ENCODE results near the gene EIF2AK2.

GRCh38 chr2:37105150-37105549 is 51.6 kb downstream of the EIF2AK2 start:
- TF ChIP-seq CTCF (IDR thresholded peaks at IDR 0.05): no peak
- TF ChIP-seq EP300 (IDR thresholded peaks at IDR 0.05): no peak
- no peak for TF ChIP-seq POLR2AphosphoS5 (IDR thresholded peaks at IDR 0.05)
